Measurements from ENCODE around the gene CANX.

GRCh38 chr5:179747811-179748210 is 49.0 kb downstream of the CANX start:
- TF ChIP-seq CTCF (IDR thresholded peaks at IDR 0.05): no peak
- TF ChIP-seq POLR2A (IDR thresholded peaks at IDR 0.05): no peak
